Measurements from ENCODE around the gene BMPR1B.

DNA sequence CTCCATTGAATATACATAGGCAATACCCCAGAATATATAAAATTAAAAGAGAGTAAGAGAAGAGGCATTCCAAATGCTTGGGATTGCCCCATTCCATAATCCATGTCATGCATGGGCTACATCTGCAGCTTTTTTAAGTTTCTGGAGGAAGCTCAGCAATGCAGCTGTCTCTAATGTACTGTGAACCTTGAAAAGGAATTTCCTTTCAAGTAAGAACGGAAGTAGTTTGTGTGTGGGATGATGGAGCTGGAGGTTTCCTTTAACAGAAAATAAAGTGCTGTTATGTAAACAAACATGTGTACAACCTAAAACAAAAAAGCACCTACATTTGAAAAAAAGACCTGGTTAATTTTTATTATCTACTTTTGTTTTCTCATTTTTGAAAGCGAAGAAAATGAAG, 303.5 kb downstream of the BMPR1B start:
- TF ChIP-seq, protein P1, sequence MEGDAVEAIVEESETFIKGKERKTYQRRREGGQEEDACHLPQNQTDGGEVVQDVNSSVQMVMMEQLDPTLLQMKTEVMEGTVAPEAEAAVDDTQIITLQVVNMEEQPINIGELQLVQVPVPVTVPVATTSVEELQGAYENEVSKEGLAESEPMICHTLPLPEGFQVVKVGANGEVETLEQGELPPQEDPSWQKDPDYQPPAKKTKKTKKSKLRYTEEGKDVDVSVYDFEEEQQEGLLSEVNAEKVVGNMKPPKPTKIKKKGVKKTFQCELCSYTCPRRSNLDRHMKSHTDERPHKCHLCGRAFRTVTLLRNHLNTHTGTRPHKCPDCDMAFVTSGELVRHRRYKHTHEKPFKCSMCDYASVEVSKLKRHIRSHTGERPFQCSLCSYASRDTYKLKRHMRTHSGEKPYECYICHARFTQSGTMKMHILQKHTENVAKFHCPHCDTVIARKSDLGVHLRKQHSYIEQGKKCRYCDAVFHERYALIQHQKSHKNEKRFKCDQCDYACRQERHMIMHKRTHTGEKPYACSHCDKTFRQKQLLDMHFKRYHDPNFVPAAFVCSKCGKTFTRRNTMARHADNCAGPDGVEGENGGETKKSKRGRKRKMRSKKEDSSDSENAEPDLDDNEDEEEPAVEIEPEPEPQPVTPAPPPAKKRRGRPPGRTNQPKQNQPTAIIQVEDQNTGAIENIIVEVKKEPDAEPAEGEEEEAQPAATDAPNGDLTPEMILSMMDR (IDR thresholded peaks at IDR 0.05; ENCODE audit: borderline replicate concordance, extremely low read depth, low read length, poor library complexity, severe bottlenecking): no peak
- no peak for TF ChIP-seq EZH2 (IDR thresholded peaks at IDR 0.05; ENCODE audit: borderline replicate concordance, low read depth, low read length, severe bottlenecking)

Measured in DND-41 (cell line).